ENCODE results near the gene CD226. TPM values are rescaled to one million over a fixed set of nuclear protein-coding genes. Genes with fewer than 3 reads are reported as not detected.

CD226 gene
- total RNA-seq, 4 donors from 2014 or later: 0.17 to 2.7 (median 0.34) TPM

- H3K4me3 ChIP-seq: no peak overlapping the region
- no peak for TF ChIP-seq POLR2AphosphoS5 (IDR thresholded peaks at IDR 0.05)
- no peak for TF ChIP-seq EP300 (IDR thresholded peaks at IDR 0.05)
- TF ChIP-seq CTCF (IDR thresholded peaks at IDR 0.05): no peak
- no peak for TF ChIP-seq POLR2A (IDR thresholded peaks at IDR 0.05; ENCODE audit: low read depth)
- no peaks in the 10 kb centered on the region for H3K9me3 ChIP-seq
- peaks cover 0 to 6% (median 2%) of the 10 kb centered on the region in 4 donors for H3K4me1 ChIP-seq
- H3K36me3 ChIP-seq: no peaks in the 10 kb centered on the region
- no peak overlapping the region for H3K27ac ChIP-seq (replicated peaks in 1 of 4)
- DNase-seq (ENCODE audit: extremely low spot score): no peak
- intact Hi-C loops (cut with DNase I): no loop called here
- no peaks in the 10 kb centered on the region for H3K27me3 ChIP-seq
- WGBS: 97% methylated on average over 5 of the region's 5 CpGs
Observed at GRCh38 chr18:69946608-69947155, 991 bp downstream of the CD226 start.

- intact Hi-C loops (cut with DNase I): no loop called here
- DNase-seq (ENCODE audit: extremely low spot score): no peak
- Histone ChIP-seq H3K36me3 (no peaks in the 10 kb centered on the region), H3K4me3 (no peak overlapping the region), H3K27ac (replicated peaks in 1 of 4) (no peak overlapping the region), H3K9me3 (no peaks in the 10 kb centered on the region), H3K27me3 (no peaks in the 10 kb centered on the region), H3K4me1 (peaks cover 0 to 5% (median 0%) of the 10 kb centered on the region in 4 donors)
- no peak for TF ChIP-seq CTCF (IDR thresholded peaks at IDR 0.05)
- TF ChIP-seq POLR2A (IDR thresholded peaks at IDR 0.05; ENCODE audit: low read depth): no peak
- no peak for TF ChIP-seq EP300 (IDR thresholded peaks at IDR 0.05)
- TF ChIP-seq POLR2AphosphoS5 (IDR thresholded peaks at IDR 0.05): no peak
- WGBS: 95% methylated on average over 11 of the region's 11 CpGs
Observed at GRCh38 chr18:69945220-69946114, 2.2 kb downstream of the CD226 start.

- WGBS: 100% methylated on average over 2 of the region's 2 CpGs
- Histone ChIP-seq H3K4me3 (no peak overlapping the region), H3K27ac (replicated peaks in 1 of 4) (no peak overlapping the region), H3K36me3 (no peaks in the 10 kb centered on the region), H3K27me3 (no peaks in the 10 kb centered on the region), H3K4me1 (peaks cover 0 to 5% (median 0%) of the 10 kb centered on the region in 4 donors), H3K9me3 (no peaks in the 10 kb centered on the region)
- TF ChIP-seq POLR2AphosphoS5 (IDR thresholded peaks at IDR 0.05) (no peak), POLR2A (IDR thresholded peaks at IDR 0.05; ENCODE audit: low read depth) (no peak), CTCF (IDR thresholded peaks at IDR 0.05) (no peak)
- no peak for DNase-seq (ENCODE audit: extremely low spot score)
- intact Hi-C loops (cut with DNase I): no loop called here
Observed at GRCh38 chr18:69944436-69944835, 3.2 kb downstream of the CD226 start.

GRCh38 chr18:69943021-69943420 lies 4.7 kb downstream of the CD226 start:
- Histone ChIP-seq H3K4me1 (peaks cover 0 to 4% (median 0%) of the 10 kb centered on the region in 4 donors), H3K9me3 (no peaks in the 10 kb centered on the region), H3K27ac (replicated peaks in 1 of 4) (no peak overlapping the region), H3K4me3 (no peak overlapping the region), H3K36me3 (no peaks in the 10 kb centered on the region), H3K27me3 (no peaks in the 10 kb centered on the region)
- DNase-seq (ENCODE audit: extremely low spot score): no peak
- no peak for TF ChIP-seq POLR2AphosphoS5 (IDR thresholded peaks at IDR 0.05)
- TF ChIP-seq POLR2A (IDR thresholded peaks at IDR 0.05; ENCODE audit: low read depth): no peak
- no peak for TF ChIP-seq CTCF (IDR thresholded peaks at IDR 0.05)
- TF ChIP-seq EP300 (IDR thresholded peaks at IDR 0.05): no peak
- WGBS: 98% methylated on average over 3 of the region's 3 CpGs
- intact Hi-C loops (cut with DNase I): no loop called here

Data from esophagus muscularis mucosa (tissue), 4 donors.